NT2/D1 (cell line): ENCODE measurements around the gene SURF6.
"Not testable (repeated sequence)": the region's sequence is repeated elsewhere in the genome, so short reads cannot be mapped to it uniquely, and the experiment has no call there.

Experiments
- DNase-seq: peaks from one replicate; pipeline ENCODE4 v3.0.0-alpha.2; 2011; ENCODE audit warnings: low read depth, low spot score
- H3K27me3 ChIP-seq: 2 replicates; pipeline ENCODE4 v1.6.0; 2011; ENCODE audit warnings: mild to moderate bottlenecking; ENCODE audit not compliant: insufficient read length, insufficient read depth
- H3K36me3 ChIP-seq: 2 replicates; pipeline ENCODE4 v1.6.1; 2011; ENCODE audit warnings: mild to moderate bottlenecking, low read length, mixed read lengths; ENCODE audit not compliant: insufficient read depth, insufficient read length
- H3K4me1 ChIP-seq: 2 replicates; pipeline ENCODE4 v1.5.1; 2011; ENCODE audit not compliant: insufficient read depth, insufficient read length
- H3K4me3 ChIP-seq: 2 replicates; pipeline ENCODE4 v1.5.1; 2011; ENCODE audit warnings: low read depth; ENCODE audit not compliant: insufficient read length
- H3K9ac ChIP-seq: 2 replicates; pipeline ENCODE4 v1.6.0; 2011; ENCODE audit warnings: low read depth; ENCODE audit not compliant: insufficient read length
- H3K9me3 ChIP-seq: 2 replicates; pipeline ENCODE4 v1.5.1; 2011; ENCODE audit warnings: mild to moderate bottlenecking, low read length; ENCODE audit not compliant: insufficient read depth
- SUZ12 ChIP-seq: IDR thresholded peaks from 2 replicates; pipeline ENCODE4 v1.6.1; 2011; ENCODE audit not compliant: insufficient read length, insufficient read depth; ENCODE audit errors: extremely low read depth
- YY1 ChIP-seq: IDR thresholded peaks from 2 replicates; pipeline ENCODE4 v1.6.1; 2011; ENCODE audit not compliant: insufficient read length, insufficient read depth
- ZNF274 ChIP-seq: IDR thresholded peaks from 2 replicates; pipeline ENCODE4 v1.6.1; 2011; ENCODE audit warnings: mild to moderate bottlenecking, low read depth, low read length

Gene SURF6

DNA sequence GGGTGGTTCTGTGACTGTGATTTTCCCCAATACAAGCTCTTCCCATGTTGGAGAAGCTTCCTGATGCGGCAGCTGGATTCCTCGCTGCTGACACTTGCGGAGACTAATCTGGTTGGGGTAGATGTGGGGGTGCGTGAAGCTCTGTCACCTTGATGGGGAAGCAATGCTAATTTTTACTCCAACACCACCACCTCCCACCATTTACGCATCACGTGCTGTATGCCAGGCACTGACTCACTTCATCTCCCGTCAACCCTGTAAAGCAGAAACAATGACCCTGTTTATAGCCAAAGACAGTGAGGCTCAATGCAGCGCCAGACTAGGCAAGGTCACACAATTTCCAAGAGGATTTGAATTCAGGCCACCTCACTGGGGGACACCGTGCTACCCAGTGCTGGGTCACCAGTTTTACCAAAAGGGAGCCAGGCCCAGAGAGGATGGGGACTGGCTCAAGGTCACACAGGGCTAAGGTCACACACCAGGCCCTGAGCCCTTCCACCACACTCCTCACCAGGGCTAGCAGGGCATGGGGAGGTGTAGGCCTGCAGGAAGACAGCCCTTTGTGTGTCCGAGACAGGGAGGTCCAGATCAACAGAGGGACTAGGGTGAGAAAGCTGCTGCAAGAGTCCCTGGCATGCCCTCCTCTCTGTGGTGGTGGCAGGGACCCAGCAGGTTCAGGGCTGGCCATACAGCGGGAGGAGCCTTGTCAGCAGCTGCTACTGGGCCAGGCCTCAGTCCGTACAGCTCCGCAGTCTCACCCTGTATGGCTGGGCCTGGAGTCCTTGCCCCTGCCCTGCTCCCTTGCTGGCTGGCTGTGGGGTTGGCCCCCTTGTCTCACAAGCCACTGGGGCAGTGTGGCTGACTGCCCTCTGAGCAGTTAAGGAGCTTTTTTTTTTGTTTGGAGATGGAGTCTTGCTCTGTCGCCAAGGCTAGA is 43.4 kb upstream of the SURF6 start:
- no peak for TF ChIP-seq ZNF274
- TF ChIP-seq YY1 = no peak
- TF ChIP-seq SUZ12 = no peak
- Histone ChIP-seq H3K27me3 (no peaks in the 10 kb centered on the region), H3K4me1 (peaks cover 18% of the 10 kb centered on the region), H3K36me3 (peaks cover 3% of the 10 kb centered on the region), H3K4me3 (no peak overlapping the region), H3K9me3 (no peaks in the 10 kb centered on the region), H3K9ac (no peak overlapping the region)
- DNase-seq = no peak

DNA sequence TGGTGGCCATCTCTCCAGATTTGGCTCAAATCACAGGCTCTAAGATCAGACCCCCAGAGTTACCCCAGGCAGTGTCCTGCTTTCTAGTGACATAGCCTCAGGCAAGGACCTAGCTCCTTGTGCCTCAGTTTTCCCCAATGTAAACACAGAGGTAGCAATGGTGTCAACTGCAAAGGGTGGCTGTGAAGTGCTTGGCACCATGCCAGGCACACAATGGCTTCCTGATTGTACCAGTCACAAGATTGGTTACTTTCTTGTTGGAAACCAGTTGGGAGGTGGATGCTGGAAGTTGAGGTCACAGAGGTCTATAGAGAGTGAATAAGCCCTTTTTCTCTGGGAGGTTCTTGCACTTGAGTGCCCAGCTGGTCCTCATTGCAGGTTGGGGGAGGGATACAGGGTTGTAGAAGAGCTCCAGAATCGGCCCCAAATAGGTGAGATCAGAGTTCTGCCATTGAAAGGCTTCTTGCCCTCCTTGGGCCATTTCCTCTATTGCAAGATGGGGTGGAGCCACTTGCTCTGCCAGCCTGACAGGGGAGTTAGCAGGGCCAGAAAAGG is 42.5 kb upstream of the SURF6 start:
- peaks cover 7% of the 10 kb centered on the region for H3K36me3 ChIP-seq
- H3K27me3 ChIP-seq = no peaks in the 10 kb centered on the region
- H3K4me1 ChIP-seq = peaks cover 18% of the 10 kb centered on the region
- TF ChIP-seq YY1 = no peak
- no peak for TF ChIP-seq ZNF274
- no peak for TF ChIP-seq SUZ12
- no peak overlapping the region for H3K9ac ChIP-seq
- no peak for DNase-seq
- no peaks in the 10 kb centered on the region for H3K9me3 ChIP-seq
- no peak overlapping the region for H3K4me3 ChIP-seq

DNA sequence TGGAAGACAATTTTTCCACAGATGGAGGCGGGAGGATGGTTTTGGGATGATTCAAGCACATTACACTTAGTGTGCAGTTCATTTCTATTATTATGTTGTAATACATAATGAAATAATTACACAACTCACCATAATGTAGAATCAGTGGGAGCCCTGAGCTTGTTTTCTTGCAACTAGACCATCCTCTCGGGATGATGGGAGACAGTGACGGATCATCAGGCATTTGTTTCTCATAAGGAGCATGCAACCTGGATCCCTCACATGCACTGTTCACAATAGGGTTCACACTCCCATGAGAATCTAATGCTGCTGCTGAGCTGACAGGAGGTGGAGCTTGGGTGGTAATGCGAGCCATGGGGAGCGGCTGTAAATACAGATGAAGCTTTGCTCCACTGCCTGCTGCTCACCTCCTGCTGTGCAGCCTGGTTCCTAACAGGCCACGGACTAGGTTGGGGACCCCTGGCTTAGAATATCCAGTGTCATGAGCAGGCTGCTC is 41.8 kb upstream of the SURF6 start:
- Histone ChIP-seq H3K27me3 (no peaks in the 10 kb centered on the region), H3K4me3 (no peak overlapping the region), H3K4me1 (peaks cover 18% of the 10 kb centered on the region), H3K9me3 (no peaks in the 10 kb centered on the region), H3K9ac (no peak overlapping the region), H3K36me3 (peaks cover 15% of the 10 kb centered on the region)
- no peak for DNase-seq
- TF ChIP-seq SUZ12 = no peak
- no peak for TF ChIP-seq YY1
- no peak for TF ChIP-seq ZNF274

GRCh38 chr9:133377280-133377679 is 41.3 kb upstream of the SURF6 start:
- H3K27me3 ChIP-seq, DNase-seq, H3K9me3 ChIP-seq: not testable (repeated sequence)
- H3K36me3 ChIP-seq = peaks cover 19% of the 10 kb centered on the region
- peaks cover 21% of the 10 kb centered on the region for H3K4me1 ChIP-seq
- H3K4me3 ChIP-seq = peak overlapping the region; percentile 76
- peak overlapping the region; percentile 83 for H3K9ac ChIP-seq

DNA sequence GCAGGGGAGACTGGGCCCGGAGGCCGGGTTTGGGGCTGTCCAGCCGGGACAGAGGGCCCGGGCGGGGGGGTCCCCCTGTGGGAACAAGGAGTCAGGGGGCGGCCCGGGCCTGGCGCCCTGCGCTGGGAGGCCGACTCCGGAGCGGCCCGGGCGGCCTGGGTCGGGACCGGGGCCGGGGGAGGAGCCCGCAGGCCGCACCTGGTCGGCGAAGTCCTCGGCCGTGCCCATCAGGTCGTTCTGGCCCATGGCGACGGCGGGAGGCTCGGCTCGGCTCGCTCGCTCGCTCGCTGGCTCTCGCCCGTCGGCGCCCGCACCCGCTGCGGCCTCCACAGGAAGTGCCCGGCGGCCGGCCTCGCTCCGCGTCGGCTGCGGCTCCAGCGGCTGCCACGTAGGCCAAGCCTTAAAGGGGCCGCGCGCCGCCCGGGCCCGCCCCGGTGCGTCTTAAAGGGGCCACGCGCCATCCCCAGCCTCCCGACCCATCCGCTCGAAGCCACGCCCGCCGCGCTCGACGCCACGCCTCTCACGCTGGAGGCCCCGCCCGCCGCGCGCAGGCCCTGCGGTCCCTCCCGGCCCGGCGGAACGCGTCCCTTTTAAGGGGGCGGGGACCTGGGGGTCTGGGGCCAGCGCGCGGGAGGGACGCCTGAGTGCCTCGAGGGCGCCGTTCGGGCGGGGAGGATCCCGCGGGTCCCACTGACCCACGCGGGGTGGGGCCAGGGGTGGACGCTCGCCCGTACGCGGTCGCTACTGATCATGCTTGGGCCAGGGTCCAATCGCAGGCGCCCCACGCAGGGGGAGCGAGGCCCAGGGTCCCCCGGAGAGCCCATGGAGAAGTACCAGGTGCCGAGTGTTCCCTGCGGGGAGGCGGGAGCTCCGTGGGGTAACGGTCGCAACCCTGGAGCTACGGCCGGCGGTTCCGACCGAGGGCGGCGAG is 40.0 kb upstream of the SURF6 start, which contains the start of the genes STKLD1 and SURF4:
STKLD1 (plus strand) TSS at position 643 of the 931 bp plus-strand sequence; CDS start at position 751, 108 bp downstream.
SURF4 (minus strand) TSS at position 337 of the 931 bp plus-strand sequence; CDS start at position 246, 91 bp downstream.
- Histone ChIP-seq H3K4me1 (peaks cover 21% of the 10 kb centered on the region), H3K9me3 (no peaks in the 10 kb centered on the region), H3K27me3 (no peaks in the 10 kb centered on the region), H3K9ac (peak within 1 kb of the TSS; percentile 96), H3K4me3 (peak within 1 kb of the TSS; percentile 92), H3K36me3 (peaks cover 32% of the 10 kb centered on the region)
- TF ChIP-seq SUZ12 (no peak), YY1 (no peak), ZNF274 (no peak)
- peak; percentile 95 for DNase-seq

DNA sequence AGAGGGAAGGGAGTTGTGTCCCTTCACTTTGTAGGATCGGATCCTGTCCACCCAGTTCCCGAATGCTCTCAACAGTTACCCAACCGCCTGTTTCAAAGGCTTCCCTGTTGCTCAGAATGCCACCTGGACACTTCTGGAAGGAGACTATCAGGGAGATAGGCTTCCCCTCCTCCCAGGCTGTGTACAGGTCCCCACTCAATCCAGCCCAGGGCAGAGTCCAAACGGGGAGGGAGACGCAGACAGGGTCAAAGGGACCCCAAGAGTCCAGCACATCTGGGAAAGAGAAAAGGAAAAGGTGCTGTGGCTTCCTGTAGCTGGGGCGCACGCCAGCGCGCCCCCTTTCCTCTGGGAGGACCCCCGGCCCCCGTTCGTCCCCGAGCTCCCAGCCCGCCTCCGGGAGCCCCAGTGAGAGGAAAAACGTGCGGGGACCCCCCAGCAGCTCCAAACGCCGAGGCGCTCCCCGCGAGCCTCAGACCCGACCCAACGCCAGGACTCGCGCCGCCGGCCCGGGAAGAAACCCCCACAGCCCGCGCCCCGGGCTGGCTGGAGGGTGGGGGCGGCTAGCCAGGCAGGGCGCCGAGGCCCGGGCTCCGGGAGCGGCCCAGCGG is 39.2 kb upstream of the SURF6 start:
- H3K9ac ChIP-seq = peak overlapping the region; percentile 96
- H3K9me3 ChIP-seq = no peaks in the 10 kb centered on the region
- peak overlapping the region; percentile 92 for H3K4me3 ChIP-seq
- no peak for DNase-seq
- peaks cover 40% of the 10 kb centered on the region for H3K36me3 ChIP-seq
- H3K27me3 ChIP-seq = no peaks in the 10 kb centered on the region
- TF ChIP-seq YY1 = no peak
- no peak for TF ChIP-seq SUZ12
- TF ChIP-seq ZNF274 = no peak
- peaks cover 21% of the 10 kb centered on the region for H3K4me1 ChIP-seq
